Stimulated activated CD4-positive, alpha-beta T cell treated with anti-CD3 and anti-CD28 coated beads, TNF-alpha, amount 100 ng/mL, for 24 hours (primary cell): ENCODE measurements around the gene SOCS6.
"Not testable (repeated sequence)": the region's sequence is repeated elsewhere in the genome, so short reads cannot be mapped to it uniquely, and the experiment has no call there.

Source experiments
- DNase-seq, 3 experiments: peaks; one replicate each; pipeline ENCODE4 v3.0.0-alpha.2; 2020; ENCODE audit warnings: low read depth in 3 of 3

SOCS6 gene

DNA sequence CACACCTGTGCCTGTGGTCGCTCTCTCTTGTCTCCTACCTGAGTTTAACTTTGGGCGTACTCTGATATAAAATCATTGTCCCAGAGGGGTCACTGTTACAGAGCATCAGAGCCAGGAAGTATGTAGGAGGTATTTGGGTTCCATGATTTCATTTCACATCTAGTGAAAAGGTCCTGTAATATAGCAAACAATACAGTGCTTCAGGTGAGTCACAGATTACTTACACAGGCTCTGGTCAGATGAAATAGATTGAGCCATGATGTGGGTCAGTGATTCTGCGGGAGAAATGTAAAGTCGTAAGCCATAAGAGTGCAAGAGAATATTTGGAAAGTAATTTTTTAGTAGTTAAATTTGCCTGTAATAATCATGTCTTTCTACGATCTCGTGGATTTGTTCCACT, 70.2 kb downstream of the SOCS6 start:
- DNase-seq, result no peak

DNA sequence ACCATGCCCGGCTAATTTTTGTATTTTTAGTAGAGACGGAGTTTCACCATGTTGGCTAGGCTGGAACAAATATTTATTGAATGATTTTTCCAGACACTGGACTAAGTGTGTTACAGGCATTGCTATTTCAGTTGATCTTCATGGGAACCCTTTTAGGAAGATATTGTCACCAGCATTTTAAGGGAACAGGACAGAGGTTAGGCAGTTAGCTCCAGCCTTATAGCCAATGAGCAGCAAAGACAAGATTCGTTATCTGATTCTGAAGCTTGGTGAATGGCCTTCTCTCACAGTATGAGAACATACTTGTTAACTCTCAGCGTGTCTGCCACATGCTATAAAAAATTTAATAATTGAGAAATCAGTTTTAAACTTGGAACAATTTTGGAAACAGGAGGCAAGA, 73.4 kb downstream of the SOCS6 start:
- DNase-seq, result no peak

DNA sequence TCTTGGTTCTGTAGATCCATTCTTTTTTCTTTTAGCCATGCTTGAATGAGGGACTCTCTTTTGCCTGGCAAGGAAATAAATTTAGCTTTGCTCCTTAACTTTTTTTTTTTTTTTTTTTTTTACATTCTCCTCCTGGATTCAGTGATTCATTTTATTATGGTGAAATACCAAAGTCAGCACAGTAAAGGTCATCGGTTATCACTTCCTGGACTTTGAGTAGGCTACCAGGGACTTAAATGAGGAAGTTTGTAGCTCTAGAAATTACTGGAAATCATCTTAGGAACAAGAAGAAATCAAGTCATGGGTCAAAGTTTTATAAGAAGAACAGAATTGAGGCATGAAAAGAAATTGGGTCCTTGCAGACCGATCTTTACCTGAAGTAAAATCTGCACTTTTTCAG, 75.0 kb downstream of the SOCS6 start:
- DNase-seq, result no peak

DNA sequence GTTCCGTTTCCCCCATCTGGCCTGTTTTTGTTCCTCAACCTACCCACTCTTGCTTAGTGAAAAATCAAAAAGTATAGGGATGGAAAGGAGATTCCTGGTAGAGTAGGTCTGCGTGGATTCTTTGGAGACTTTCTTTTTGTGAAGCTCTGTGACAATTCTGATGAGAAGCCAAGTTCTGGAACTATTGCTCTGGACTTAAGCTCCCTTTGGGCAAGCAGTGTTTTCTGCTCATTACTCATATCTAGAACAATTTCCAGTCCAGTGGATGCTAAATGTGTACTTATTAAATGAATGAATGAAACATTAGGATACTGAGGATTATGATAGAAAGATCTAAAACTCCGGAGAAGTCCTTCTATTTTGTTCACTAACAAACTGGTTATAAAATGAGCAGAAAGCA, 76.5 kb downstream of the SOCS6 start:
- DNase-seq, result no peak

DNA sequence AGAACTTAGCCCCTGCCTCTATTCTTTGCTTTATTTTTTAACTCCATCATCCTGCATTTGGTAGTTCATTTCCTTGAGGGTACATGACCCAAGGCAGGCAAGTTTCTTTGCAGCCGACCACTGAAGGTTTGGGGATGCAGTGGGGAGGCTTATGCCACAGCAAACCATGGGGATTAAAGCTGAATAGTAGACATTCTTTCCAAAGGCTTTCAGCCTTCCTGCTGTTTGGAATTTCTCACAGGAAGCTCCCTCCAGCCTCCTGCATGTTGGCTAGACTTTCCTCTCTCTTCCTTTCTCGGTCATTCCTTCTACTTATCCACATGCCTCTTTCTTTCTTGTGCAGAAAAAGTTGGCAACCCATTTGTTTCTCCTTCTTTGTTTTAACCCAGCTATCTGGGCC, 77.3 kb downstream of the SOCS6 start:
- DNase-seq, result no peak

DNA sequence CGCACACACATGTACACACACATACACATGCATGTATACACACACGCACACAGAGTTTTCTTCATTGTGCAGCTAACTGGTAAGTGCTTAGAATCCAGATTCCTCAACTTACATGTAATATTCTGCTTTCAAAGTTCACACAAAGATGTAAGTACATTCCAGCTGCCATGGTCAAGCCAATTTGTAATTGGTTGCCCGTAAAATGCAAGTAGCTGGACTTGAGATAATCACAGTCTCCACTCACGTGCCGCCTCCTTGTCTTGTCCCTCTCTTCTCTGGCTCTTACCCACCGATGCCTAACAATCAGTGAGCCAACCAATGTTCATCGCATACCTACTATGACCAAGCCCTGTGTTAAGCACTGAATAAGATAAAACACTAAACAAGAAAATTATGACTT, 77.8 kb downstream of the SOCS6 start:
- DNase-seq, result no peak

DNA sequence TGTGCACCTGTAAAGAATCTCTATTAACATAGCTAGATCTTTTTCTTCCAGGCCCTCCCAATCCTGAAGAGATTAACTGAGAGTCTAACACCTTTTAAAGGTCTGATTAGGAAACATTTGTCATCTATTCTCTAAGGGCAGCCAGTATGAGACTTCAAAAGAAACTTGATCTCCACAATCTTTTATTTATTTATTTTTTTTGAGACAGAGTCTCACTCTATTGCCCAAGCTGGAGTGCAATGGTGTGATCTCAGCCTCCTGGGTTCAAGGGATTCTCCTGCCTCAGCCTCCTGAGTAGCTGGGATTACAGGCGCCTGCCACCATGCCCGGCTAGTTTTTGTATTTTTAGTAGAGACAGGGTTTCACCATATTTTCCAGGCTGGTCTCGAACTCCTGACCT, 78.5 kb downstream of the SOCS6 start:
- DNase-seq, result not testable (repeated sequence)

DNA sequence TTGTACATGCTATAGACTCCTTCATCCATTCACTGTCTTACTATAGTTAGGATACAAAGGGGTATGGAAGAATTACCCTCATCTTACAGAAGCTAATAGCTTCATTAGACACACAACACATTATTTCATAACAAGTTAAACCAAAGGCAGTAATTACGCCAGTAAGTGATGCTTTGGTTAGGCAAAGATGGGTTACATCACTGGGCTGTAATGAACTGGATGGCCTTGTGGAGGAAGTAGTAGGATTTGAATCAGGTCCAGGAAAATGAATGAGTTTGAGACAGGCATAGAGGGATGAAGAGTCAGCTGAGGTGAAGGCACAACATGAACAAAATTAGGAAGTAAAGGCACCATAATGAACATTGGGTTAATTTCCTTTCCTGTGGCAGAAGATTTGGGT, 80.1 kb downstream of the SOCS6 start:
- no peak for DNase-seq

DNA sequence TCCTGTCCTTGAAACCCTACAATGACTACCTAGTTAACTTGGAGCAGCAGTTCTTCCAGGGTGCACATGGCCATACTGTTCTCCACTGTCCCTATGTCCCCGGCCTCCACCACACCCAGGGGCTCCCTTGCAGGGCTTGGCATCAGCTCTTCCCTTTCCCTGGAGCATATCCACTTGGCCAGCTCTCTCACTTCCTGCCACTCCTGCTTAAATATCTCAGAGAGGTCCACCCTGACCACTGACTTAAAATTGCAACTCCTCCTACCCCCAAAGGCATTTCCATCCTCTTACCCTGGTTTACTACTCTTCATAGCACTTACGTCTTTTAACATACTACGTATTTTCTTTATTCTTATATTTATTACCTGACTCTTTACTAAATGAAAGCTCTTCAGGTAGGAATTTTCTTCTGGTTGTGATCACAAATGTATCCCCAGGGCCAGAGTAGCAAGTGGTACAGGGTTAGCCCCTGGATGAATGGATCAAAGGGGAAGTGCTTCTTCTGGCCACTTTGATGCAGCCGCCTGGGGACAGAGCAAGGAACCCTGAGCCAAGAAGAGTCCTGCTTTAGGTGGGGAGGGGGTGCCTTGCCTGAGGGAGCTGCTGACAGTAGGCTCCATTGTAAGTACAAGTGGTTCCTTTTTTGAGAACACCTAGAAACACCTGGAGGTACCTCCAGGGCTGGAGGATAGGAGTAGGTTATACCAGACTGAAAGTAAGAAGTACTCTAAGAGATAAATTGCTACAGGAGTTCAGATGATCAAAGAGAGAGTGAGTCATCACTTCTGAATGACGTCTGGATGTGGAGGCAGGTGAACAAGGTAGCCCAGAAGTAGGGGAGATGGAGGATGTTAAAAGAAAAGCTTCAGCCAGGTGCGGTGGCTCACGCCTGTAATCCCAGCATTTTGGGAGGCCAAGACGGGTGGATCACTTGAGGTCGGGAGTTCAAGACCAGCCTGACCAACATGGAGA, 82.2 kb downstream of the SOCS6 start:
- no peak for DNase-seq

DNA sequence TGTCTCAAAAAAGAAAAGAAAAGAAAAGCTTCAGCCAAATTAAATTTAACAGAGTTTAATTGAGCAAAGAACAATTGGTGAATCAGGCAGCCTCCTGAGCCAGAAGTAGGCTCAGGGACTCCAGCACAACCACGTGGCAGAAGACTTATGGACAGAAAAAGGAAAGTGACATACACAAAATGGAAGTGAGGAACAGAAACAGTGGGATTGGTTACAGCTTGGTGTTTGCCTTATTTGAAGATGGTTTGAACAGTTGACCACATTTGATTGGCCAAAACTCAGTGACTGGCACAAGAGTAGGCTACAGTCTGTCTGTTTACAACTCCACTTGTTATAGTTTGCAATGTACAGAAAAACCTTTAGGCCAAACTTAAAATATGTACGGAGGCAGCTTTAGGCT, 83.1 kb downstream of the SOCS6 start:
- no peak for DNase-seq

DNA sequence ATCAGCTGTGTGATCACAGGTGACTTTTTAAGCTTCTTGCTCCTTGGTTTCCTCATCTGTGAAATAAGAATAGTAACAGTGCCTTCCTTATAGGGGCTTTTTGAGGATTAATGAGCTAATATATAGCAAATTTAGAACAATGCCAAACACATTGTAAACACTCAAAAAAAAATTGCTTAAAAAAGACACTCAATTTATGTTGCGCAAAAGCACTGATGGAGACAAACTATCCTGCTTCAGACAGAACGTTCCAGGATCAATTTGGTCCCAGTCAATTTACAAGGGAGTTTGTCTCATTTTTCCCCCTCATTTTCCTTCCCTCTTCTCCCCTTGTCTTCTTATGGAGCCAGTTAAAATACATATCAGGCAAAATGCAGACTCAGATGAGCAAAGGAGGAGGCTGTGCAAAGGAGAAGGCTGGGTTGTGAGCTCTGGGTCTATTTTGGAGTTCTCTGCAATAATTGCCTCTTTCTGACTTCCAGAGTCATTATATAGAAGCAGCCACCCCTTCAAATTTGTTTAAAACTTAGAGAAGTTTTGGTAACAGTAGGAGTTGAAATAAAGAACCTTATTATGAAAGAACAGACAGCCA, 83.7 kb downstream of the SOCS6 start:
- no peak for DNase-seq

DNA sequence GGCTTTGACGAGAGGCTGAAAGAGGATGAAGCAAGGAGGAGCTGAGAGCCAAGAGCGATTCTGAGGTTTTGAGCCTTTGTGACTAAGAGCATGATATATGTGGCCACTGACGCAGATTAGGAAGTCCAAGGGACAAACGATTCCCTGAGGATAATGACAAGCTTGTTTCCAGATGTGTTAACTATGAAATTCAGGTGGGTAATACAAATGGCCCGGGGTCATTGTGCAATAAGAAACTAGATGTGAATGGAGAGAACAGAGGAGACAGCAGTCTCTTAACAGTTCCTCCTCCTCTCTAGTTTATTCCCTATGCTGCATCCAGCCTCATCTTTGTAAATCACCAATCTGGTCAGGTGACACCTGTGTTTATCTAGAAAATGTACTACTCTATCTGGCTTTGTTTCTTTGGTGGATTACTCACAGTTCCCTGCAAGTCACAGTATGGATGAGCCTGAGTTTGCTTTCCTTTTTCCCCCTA, 84.2 kb downstream of the SOCS6 start:
- no peak for DNase-seq

DNA sequence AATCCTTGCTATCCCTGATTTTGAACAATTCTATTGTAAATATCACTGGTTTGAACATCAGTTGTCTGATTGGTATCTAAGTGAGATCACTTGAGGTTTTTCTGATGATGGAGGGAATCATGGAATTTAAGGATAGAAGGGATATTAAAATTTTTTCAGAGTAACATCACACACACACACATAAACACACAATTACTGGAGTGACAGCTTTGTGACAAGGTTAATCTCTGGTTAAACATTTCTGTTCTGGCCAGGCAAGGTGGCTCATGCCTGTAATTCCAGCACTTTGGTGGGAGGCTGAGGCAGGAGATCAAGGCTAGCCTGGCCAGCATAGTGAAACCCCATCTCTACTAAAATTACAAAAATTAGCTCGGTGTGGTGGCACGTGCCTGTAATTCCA, 85.3 kb downstream of the SOCS6 start:
- no peak for DNase-seq

DNA sequence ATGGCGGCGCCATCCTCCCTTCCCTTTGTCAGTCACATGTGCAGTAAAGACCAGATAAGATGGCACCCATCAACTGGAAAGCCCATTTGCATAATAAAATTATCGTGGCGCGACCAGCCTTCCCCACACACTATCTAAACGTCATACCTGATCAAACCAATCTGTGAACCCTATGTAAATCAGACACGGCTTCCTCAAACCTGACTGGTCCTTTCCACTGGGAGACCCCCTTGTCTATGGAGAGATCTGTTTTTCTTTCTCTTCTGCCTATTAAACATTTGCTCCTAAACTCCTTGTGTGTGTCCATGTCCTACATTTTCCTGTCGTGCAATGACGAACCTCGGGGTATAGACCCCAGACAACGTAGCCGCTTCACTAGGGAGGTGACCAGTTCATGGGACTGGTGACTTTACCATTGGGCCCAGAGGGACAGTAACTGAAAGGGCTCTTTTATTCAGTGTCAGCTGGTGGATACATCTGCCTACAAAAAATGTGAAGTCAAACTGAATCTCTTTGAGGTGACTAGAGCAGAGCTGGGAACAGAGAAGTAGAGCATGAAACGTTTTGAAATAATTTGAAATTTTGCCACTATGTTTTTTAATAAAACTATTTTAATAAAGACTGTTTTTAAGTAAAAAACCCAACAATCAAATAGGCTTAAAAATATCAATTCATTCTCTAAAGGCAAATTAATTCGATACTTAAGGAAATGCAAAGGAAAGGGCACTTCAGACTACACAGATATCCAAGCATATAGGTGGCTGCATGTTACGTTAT, 87.5 kb downstream of the SOCS6 start:
- no peak for DNase-seq

DNA sequence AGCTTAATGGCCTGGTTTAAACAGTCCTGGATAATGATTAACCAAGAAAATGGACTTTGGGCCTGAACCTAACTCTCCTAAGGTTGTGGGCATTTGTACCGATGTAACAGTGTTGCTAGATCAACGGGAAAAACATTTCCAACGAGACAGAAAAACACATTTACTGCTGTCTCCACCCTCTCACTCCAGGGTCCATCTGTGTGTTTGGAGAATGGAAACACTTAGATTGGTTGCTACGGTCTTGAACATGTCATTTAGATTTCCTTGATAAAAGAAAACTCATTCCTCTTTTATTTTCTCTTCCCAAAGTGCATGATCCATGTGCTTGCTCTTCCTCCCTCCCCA, 88.0 kb downstream of the SOCS6 start:
- no peak for DNase-seq

DNA sequence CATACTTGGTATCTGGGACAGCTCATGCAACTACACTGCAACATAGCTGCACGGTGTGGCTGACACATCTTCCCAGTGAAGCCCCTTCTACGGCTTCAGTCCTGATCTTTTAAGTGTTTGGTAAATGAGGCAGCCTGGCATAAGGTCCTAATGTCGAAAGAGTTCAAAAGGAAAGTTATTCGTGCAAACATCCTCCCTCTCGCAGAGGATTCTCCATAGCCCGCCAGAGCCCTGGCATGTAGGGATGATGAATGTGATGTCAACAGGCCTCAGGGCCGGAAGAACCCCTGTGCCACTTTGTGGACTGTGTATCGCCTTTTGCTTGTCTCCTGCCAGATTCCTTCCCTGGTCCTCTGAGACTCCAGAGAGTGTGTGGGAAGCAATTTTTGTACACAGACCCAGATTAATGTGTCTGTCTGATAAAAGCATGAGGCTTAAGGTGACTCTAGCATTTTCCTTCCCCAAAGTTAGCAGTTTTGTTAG, 88.5 kb downstream of the SOCS6 start:
- DNase-seq, result no peak

DNA sequence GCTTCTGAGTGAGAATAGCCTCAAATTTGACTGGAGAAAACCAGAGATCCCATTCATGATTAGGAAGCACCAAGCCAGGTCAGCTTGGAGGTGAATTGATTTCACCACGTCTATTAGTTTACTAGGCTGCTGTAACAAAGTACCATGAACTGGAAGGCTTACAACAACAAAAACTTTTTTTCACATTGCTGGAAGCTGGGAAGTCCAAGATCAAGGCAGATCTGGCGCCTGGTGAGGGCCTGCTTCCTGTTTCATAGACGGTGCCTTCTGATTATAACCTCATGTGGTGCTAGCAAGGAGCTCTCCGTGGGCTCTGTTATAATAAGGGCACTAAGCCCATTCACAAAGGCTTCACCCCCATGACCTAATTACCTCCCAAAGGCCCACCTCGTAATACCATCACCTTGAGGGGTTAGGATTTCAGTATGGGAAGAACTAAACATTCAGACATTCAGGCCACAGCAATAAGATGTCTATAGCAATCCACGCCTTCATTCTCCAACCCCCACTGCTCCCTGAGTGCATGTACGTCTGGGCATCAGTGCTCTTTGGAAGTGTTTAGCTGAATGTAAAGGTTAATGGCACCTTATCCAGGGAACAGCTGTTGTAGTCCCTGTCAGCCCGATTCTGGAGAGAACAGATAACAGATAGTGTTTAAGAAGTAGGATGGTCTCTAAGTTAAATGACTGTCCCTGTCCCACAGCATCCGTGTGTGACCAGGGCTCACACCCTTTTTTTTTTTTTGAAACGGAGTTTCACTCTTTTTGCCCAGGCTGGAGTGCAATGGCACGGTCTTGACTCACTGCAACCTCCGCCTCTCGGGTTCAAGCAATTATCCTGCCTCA, 89.2 kb downstream of the SOCS6 start:
- no peak for DNase-seq
